ENCODE data around the gene RASD2.

The RASD2 gene

GRCh38 chr22:35539910-35540594 is 579 bp upstream of the RASD2 start:
- DNase-seq = peak in 36 of 58 donors; percentile 17 to 80 (median 48)

- DNase-seq = no peak
Observed at GRCh38 chr22:35541254-35541748, 670 bp downstream of the RASD2 start.

DNA sequence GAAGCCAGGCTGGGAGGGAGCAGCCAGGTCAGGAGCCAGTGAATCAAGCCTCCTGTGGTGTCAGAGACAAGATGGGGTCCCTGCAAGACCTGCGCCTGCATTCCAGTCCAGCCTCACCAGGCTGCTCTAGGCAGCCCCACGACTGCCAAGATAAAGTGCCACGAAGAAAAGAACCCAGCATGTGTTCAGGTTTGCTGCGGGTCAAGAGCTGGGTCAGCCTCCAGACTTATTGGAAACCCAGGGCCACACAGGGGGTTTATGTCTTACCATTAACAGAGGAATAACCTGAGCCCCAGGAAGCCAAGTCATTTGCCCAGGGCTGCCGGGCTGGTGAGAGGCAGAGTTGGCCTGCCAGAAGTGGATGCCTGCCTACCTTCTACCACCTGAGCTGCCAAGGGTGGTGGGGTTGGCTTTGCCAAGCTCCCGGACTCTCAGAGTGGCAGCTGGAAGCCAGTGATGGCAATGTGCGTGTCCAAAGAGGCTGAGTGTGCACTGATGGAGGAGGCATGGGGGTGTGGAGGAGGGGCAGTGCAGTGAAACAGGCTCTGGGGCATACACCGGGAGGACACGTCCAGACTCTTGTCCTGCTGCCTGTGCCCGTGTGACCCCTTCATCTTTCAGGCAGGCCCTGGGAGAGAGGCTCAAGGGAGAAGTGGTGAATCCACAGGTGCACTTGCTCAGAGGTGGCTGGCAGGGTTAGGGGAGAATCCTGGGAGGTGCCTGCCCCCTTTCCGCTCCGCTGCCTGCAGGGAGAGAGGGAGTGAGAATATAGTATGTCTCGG is 1.7 kb downstream of the RASD2 start:
- peak in 2 of 58 donors; percentile 14 to 23 for DNase-seq

GRCh38 chr22:35542939-35543516 is 2.4 kb downstream of the RASD2 start:
- DNase-seq = no peak

GRCh38 chr22:35543702-35544101 is 3.1 kb downstream of the RASD2 start:
- DNase-seq = no peak

DNA sequence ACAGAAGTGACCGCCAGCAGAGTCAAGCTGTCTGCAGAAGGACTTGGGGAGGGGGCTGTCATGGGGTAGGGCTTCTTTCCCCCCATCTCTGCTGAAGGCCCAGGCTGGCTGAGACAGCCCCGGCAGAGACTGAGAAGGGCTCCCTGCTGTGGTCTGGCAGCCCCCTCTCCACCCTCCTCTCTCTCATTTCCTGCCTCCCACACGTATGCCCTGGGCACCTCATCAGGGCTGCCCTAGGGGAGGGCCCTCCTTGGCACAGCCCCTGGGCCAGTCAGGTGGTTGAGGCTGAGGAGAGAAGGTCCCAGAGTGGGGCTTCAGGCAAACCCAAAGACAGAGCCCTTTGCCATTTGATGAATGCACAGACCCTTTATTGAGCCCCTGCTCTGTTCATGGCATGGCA is 3.6 kb downstream of the RASD2 start:
- no peak for DNase-seq

DNA sequence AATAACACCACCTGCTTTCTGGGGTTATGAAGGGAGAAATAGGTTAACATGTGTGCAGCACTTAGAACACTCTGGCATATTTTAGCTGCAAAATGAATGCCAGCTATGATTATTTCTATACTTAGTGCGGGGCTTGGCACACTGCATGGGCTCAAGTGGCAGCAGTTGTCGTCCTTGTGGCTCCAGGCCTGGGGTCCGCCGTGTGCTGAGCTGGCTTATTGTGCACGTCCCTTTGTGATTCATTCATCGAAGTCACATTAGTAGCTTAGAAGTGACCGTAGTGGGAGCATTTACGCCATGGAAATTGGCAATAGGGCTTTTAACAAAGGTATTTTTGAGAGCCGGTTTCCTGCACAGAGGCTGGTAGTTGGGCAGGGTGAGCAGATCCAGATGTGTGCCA is 4.2 kb downstream of the RASD2 start:
- DNase-seq = no peak

DNA sequence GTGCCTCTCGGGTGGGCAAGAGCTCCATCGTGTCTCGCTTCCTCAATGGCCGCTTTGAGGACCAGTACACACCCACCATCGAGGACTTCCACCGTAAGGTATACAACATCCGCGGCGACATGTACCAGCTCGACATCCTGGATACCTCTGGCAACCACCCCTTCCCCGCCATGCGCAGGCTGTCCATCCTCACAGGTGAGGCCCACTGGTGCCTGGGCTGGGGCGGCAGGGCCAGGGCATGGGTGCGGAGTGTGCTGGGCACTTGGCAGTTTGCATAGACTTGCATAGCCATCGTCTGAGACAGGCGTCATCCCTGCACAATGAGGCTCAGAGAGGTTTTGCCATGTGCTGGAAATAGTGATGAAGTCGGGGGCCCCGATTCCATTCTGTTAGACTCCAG is 6.3 kb downstream of the RASD2 start:
- no peak for DNase-seq

DNA sequence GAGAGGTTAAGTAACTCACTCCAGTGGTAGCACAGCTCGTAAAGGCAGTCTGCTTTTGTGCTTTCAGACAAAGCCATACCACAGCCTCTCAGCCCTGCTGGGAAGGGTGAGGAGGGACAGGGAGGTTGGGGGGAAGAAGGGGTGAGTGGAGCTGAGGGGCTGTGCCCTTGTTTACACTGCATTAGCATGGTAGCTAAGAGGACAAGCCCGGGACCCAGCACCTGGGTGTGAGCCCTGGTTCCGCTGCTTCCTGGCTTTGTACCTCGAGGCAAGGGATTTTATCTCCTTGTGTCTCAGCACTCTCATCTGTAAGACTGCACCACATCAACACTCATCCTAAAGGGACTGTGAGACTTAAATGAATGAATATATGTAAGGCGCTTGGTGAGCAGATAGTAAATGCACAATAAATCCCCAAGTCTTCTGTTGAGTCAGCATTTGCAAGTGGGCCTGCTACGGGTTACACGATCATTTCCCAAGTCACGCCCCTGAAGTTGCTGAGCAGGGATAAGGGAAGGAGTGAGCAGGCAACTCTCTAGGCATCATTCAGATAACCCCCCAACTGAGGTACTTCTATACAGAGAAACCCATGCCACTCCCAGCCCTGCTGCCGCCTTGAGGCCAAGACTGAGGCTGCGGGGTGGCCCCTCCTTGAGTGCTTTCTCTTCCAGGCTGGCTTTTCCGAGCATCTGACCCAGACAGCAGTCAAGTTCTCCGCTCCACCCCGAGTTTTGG is 7.5 kb downstream of the RASD2 start:
- no peak for DNase-seq

DNA sequence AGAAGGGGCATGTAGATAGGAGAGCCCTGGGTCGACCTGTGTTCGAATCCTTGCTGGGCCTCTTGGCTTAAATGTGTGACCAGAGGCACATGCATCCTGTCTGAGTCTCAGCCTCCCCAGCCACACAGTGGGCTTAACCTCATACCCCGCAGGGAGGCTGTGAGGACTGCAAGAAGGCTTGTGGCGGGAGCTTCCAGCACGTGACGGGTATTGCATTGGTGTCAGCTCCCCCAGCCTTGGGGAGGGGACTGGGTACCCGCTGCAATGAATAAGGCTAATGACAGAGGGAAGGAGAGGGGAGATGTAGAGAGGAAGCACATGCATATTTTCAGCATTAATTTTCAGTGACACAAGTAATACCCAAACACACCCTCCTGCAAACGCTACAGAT is 8.1 kb downstream of the RASD2 start:
- DNase-seq = no peak

DNA sequence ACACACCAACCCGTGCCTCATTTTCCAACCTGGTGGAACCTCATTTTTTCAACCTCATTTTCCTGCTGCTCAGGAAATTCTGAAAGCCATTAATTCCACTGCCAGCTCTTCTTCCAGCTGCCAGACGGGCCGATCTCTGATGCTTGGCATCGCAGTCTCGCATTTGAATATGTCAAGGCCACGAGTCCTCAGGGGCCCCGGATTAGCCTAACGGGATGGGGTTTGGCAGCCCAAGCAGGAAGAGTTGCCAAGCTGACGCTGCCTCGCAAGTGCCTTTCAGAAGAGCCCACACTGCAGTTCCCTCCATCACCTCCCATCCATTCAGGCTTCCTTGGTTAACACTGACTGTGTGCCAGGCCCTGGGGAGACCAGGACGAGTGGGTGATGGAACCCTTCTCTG is 8.7 kb downstream of the RASD2 start:
- peak in 44 of 58 donors; percentile 13 to 70 (median 42) for DNase-seq

DNA sequence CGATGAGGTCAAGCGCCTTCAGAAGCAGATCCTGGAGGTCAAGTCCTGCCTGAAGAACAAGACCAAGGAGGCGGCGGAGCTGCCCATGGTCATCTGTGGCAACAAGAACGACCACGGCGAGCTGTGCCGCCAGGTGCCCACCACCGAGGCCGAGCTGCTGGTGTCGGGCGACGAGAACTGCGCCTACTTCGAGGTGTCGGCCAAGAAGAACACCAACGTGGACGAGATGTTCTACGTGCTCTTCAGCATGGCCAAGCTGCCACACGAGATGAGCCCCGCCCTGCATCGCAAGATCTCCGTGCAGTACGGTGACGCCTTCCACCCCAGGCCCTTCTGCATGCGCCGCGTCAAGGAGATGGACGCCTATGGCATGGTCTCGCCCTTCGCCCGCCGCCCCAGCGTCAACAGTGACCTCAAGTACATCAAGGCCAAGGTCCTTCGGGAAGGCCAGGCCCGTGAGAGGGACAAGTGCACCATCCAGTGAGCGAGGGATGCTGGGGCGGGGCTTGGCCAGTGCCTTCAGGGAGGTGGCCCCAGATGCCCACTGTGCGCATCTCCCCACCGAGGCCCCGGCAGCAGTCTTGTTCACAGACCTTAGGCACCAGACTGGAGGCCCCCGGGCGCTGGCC is 11.0 kb downstream of the RASD2 start:
- DNase-seq = no peak

DNA sequence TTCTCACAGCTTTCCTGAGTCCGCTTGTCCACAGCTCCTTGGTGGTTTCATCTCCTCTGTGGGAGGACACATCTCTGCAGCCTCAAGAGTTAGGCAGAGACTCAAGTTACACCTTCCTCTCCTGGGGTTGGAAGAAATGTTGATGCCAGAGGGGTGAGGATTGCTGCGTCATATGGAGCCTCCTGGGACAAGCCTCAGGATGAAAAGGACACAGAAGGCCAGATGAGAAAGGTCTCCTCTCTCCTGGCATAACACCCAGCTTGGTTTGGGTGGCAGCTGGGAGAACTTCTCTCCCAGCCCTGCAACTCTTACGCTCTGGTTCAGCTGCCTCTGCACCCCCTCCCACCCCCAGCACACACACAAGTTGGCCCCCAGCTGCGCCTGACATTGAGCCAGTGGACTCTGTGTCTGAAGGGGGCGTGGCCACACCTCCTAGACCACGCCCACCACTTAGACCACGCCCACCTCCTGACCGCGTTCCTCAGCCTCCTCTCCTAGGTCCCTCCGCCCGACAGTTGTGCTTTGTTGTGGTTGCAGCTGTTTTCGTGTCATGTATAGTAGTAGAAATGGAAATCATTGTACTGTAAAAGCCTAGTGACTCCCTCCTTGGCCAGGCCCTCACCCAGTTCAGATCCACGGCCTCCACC is 11.7 kb downstream of the RASD2 start:
- peak in 2 of 58 donors; percentile 17 to 43 for DNase-seq

- no peak for DNase-seq
Observed at GRCh38 chr22:35552846-35553245, 12.2 kb downstream of the RASD2 start.

GRCh38 chr22:35553341-35553740 is 12.7 kb downstream of the RASD2 start:
- no peak for DNase-seq

GRCh38 chr22:35554297-35554845 is 13.7 kb downstream of the RASD2 start:
- no peak for DNase-seq

DNA sequence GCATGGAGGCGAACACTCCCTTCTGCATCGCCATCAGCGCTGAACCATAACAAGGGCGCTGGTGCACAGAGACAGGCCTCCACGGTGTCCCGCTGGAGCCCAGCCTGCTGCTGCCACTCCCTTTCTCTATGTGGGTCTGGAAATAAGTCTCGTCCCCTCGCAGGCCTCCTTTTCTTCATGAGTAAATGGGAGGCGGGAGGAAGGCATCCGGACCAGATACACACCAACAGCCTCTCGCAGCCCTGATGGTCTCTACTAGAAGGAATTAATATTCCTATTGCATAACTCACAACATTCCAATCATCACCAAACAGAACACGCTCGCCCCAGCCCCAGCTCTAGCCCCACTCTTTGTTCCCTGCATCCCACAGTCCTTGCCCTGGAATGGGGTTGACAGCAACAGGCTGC is 14.9 kb downstream of the RASD2 start:
- DNase-seq = no peak

DNA sequence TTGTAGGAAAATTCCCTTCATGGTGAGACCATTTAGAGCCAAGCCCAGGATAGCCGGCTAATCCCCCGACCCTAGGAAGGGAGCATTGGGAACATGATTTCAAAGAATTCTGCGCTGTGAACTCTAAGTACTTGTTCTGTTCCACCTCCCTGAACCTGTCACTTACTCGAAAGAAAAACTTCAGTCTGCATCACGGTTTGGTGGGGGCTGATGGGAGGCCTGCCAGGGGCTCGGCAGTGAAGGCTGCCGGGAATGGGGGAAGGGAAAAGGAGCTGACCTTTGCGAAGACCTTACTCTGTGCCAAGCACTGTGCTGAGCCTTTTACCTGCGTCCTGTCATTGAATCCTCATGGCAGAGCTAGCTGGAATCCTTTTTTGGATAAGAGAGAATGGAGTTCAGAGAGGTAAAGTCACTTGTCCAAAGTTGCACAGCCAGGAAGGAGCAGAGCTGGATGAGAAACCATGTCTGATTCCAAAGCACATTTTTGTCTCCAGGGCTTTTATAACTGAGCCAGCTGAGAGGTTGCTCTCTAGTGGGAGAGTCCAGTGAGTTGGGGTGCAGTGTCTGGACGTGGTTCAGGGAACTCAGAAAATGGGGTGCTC is 15.4 kb downstream of the RASD2 start:
- DNase-seq = no peak

- no peak for DNase-seq
Observed at GRCh38 chr22:35556666-35557065, 16.0 kb downstream of the RASD2 start.

GRCh38 chr22:35558031-35558430 is 17.4 kb downstream of the RASD2 start:
- DNase-seq = no peak

All from anterior cingulate cortex (tissue), 58 donors.